ENCODE results near the gene ATG13. TPM values are rescaled to one million over a fixed set of nuclear protein-coding genes. Genes with fewer than 3 reads are reported as not detected.

The ATG13 gene
- total and polyA plus RNA-seq, 3 donors from 2014 or later: 176 to 224 (median 203) TPM

- Histone ChIP-seq H3K36me3 (ENCODE audit: low read depth, missing control alignments) (no peaks in the 10 kb centered on the region), H3K9me3 (no peaks in the 10 kb centered on the region), H3K4me1 (peaks cover 34% of the 10 kb centered on the region), H3K27me3 (no peaks in the 10 kb centered on the region), H3K4me3 (no peak overlapping the region), H3K27ac (peak overlapping the region; percentile 46 to 62)
- peak; percentile 49 for DNase-seq
- TF ChIP-seq POLR2A (IDR thresholded peaks at IDR 0.05): no peak
- intact Hi-C loops (cut with DNase I; ENCODE audit: low total_unique reads): no loop called here
- 65 to 66% methylated on average over 6 of the region's 6 CpGs for WGBS, 2 donors
These were observed 47.3 kb downstream of the ATG13 start for GRCh38 chr11:46664612-46665011.

DNA sequence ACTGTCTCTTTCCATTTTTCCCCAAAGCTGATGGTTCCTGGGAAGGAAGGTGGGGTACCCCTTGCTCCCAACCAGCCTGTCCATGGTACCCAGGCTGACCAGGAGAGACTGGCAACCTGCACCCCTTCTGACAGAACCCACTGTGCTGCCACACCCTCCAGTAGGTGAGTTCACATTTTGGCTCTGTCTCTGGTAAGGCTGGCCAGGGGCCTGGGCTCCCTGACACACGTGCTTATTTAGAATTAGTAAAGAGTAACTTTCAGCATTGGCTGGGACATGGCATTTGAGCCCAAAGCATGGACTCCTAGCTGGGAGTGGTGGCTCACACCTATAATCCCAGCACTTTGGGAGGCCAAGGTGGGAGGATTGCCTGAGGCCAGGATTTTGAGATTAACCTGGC, 48.0 kb downstream of the ATG13 start:
- H3K4me3 ChIP-seq: no peak overlapping the region
- 100% methylated on average over 1 of the region's 1 CpG for WGBS, 2 donors
- peak overlapping the region; percentile 46 to 62 for H3K27ac ChIP-seq
- no peak for DNase-seq
- peaks cover 38% of the 10 kb centered on the region for H3K4me1 ChIP-seq
- intact Hi-C loops (cut with DNase I; ENCODE audit: low total_unique reads): no loop called here
- H3K36me3 ChIP-seq (ENCODE audit: low read depth, missing control alignments): no peaks in the 10 kb centered on the region
- no peaks in the 10 kb centered on the region for H3K27me3 ChIP-seq
- no peaks in the 10 kb centered on the region for H3K9me3 ChIP-seq
- TF ChIP-seq POLR2A (IDR thresholded peaks at IDR 0.05): no peak
- TF ChIP-seq, protein P1, sequence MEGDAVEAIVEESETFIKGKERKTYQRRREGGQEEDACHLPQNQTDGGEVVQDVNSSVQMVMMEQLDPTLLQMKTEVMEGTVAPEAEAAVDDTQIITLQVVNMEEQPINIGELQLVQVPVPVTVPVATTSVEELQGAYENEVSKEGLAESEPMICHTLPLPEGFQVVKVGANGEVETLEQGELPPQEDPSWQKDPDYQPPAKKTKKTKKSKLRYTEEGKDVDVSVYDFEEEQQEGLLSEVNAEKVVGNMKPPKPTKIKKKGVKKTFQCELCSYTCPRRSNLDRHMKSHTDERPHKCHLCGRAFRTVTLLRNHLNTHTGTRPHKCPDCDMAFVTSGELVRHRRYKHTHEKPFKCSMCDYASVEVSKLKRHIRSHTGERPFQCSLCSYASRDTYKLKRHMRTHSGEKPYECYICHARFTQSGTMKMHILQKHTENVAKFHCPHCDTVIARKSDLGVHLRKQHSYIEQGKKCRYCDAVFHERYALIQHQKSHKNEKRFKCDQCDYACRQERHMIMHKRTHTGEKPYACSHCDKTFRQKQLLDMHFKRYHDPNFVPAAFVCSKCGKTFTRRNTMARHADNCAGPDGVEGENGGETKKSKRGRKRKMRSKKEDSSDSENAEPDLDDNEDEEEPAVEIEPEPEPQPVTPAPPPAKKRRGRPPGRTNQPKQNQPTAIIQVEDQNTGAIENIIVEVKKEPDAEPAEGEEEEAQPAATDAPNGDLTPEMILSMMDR (IDR thresholded peaks at IDR 0.05): no peak

GRCh38 chr11:46666516-46666915, 49.2 kb downstream of the ATG13 start:
- WGBS, 2 donors: 36 to 42% methylated on average over 5 of the region's 5 CpGs
- DNase-seq: no peak

GRCh38 chr11:46667043-46667481, 49.7 kb downstream of the ATG13 start:
- no peaks in the 10 kb centered on the region for H3K27me3 ChIP-seq
- no peak for TF ChIP-seq POLR2A (IDR thresholded peaks at IDR 0.05)
- TF ChIP-seq, protein P1 (IDR thresholded peaks at IDR 0.05): no peak
- no peaks in the 10 kb centered on the region for H3K36me3 ChIP-seq (ENCODE audit: low read depth, missing control alignments)
- 45 to 56% methylated on average over 2 of the region's 2 CpGs for WGBS, 2 donors
- peak overlapping the region; percentile 6 to 26 for H3K27ac ChIP-seq
- no peak overlapping the region for H3K4me3 ChIP-seq
- H3K9me3 ChIP-seq: no peaks in the 10 kb centered on the region
- H3K4me1 ChIP-seq: peaks cover 38% of the 10 kb centered on the region
- DNase-seq: no peak
- intact Hi-C loops (cut with DNase I; ENCODE audit: low total_unique reads): no loop called here

More at GRCh38 chr11:46666516-46666915, 49.2 kb downstream of the ATG13 start:
- Histone ChIP-seq H3K27me3 (no peaks in the 10 kb centered on the region), H3K9me3 (no peaks in the 10 kb centered on the region), H3K36me3 (ENCODE audit: low read depth, missing control alignments) (no peaks in the 10 kb centered on the region), H3K4me3 (no peak overlapping the region), H3K4me1 (peaks cover 38% of the 10 kb centered on the region), H3K27ac (peak overlapping the region in 1 of 2 donors; percentile 6)
- no peak for TF ChIP-seq POLR2A (IDR thresholded peaks at IDR 0.05)
- TF ChIP-seq, protein P1 (IDR thresholded peaks at IDR 0.05): no peak
- intact Hi-C loops (cut with DNase I; ENCODE audit: low total_unique reads): no loop called here

GRCh38 chr11:46668480-46669085, 51.2 kb downstream of the ATG13 start:
- H3K36me3 ChIP-seq (ENCODE audit: low read depth, missing control alignments): no peaks in the 10 kb centered on the region
- H3K27ac ChIP-seq: peak overlapping the region; percentile 63 to 66
- WGBS, 2 donors: 91 to 94% methylated on average over 12 of the region's 12 CpGs
- H3K9me3 ChIP-seq: no peaks in the 10 kb centered on the region
- no peak for DNase-seq
- peaks cover 38% of the 10 kb centered on the region for H3K4me1 ChIP-seq
- TF ChIP-seq, protein P1 (IDR thresholded peaks at IDR 0.05): no peak
- no peak for TF ChIP-seq POLR2A (IDR thresholded peaks at IDR 0.05)
- intact Hi-C loops (cut with DNase I; ENCODE audit: low total_unique reads): no loop called here
- H3K4me3 ChIP-seq: no peak overlapping the region
- H3K27me3 ChIP-seq: no peaks in the 10 kb centered on the region
